ENCODE data around the gene PERM1. TPM values are rescaled to one million over a fixed set of nuclear protein-coding genes. Genes with fewer than 3 reads are reported as not detected.

The PERM1 gene, protein sequence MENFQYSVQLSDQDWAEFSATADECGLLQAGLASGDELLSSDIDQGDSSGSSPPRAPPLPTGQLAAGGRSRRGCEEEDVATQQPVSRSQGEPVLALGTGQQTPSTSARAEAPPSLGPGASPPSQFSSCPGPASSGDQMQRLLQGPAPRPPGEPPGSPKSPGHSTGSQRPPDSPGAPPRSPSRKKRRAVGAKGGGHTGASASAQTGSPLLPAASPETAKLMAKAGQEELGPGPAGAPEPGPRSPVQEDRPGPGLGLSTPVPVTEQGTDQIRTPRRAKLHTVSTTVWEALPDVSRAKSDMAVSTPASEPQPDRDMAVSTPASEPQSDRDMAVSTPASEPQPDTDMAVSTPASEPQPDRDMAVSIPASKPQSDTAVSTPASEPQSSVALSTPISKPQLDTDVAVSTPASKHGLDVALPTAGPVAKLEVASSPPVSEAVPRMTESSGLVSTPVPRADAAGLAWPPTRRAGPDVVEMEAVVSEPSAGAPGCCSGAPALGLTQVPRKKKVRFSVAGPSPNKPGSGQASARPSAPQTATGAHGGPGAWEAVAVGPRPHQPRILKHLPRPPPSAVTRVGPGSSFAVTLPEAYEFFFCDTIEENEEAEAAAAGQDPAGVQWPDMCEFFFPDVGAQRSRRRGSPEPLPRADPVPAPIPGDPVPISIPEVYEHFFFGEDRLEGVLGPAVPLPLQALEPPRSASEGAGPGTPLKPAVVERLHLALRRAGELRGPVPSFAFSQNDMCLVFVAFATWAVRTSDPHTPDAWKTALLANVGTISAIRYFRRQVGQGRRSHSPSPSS
- total RNA-seq (2021; fragmentation: NEBNext Ultra II Directional; extraction: Animal tissue kit (Norgen Biotek cat#: 25700)) (not detected in 2 replicates), polyA plus RNA-seq (2011; rRNA removed) (not detected in 2 replicates), polyA minus RNA-seq (2011; rRNA and poly(A)+ RNA removed) (not detected in 2 replicates)
- polyA plus RNA-seq (2011; cell fraction: cytosol; rRNA removed) = not detected
- not detected for polyA plus RNA-seq (2011; cell fraction: nucleus; rRNA removed)
- polyA plus RNA-seq (2012, experiment 1 of 2) = 0.30 to 0.90 TPM (median 0.58 TPM) in 4 replicates
- polyA plus RNA-seq (2012, experiment 2 of 2) = 0.20 TPM
- not detected for polyA plus RNA-seq (2013, experiment 1 of 2)
- not detected for polyA plus RNA-seq (2013, experiment 2 of 2)
- not detected for polyA minus RNA-seq (2011; cell fraction: cytosol; rRNA and poly(A)+ RNA removed)
- polyA minus RNA-seq (2011; cell fraction: nucleus; rRNA and poly(A)+ RNA removed) = not detected
- long read RNA-seq, experiment 1 = 0 reads
- long read RNA-seq, experiment 2 = 0 reads

DNA sequence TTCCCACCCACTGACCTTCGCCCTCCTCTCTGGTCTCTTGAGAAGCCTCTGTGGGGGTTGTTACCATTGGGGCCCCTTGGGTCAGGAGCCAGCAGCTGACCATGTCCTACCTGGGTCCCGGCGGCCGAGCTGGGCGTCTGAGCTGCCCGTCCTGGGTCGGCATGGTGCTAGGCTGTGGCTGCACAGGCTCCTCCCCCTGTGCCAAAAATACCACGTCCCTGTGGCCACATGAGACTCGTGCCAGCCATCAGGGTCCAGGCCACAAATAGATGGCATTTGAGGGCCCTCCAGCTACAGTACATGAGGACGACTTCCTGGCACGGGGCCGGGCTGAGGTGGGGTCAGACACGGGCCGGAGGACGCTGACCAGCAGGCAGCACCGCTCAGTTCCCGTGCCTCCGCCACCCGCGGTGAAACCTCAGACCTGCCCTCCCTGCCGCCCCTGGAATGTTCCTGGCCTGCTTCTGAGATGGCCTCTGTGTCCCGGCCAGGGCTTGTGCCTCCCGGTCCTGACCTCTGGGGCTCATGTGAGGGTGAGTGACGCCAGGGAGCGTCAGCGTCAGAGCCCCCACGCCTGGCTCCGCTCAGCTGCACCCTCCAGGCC, at the start of gene PERM1:
PERM1 (minus strand) TSS at position 139 of the 604 bp plus-strand sequence. CDS start 1,064 bp downstream, outside the sequence.
- ChIA-PET POLR2A (ENCODE audit: partially characterized antibody) (interaction anchor here (1.0 to 2.4 kb wide), 7 partner anchors 12 to 75 kb away, joined by 3 to 9 read pairs (median 3); no protein-coding TSS in a partner anchor), CTCF (ENCODE audit: partially characterized antibody) (interaction anchor here (1.0 to 6.9 kb wide), 18 partner anchors 9 to 309 kb away, joined by 3 to 86 read pairs (median 14); partner anchors contain the start of genes HES4 and ISG15)
- Histone ChIP-seq H4K91ac (replicated peaks; ENCODE audit: insufficient read length, low read length) (no peak within 1 kb of the TSS), H3K4me1 (replicated peaks in 1 of 4; ENCODE audit: control insufficient read depth in 3 of 4, insufficient read depth in 4 of 4, low read length in 3 of 4) (no peaks in the 10 kb centered on the region; a peak in 1 of 7 replicates), H3K9ac (replicated peaks in 1 of 4; ENCODE audit: extremely low read depth in 1 of 4, low read depth in 3 of 4, low read length in 3 of 4) (no peak within 1 kb of the TSS), H2BK15ac (ENCODE audit: low read length) (no peak within 1 kb of the TSS), H3K27me3 (replicated peaks in 1 of 4; ENCODE audit: control insufficient read depth in 3 of 4, extremely low read depth in 1 of 4, insufficient read depth in 3 of 4, low read length in 3 of 4) (peaks cover 0 to 25% (median 15%) of the 10 kb centered on the region in 4 experiments; a peak in 5 of 7 replicates), H4K20me1 (replicated peaks in 1 of 2; ENCODE audit: control insufficient read depth in 1 of 2, insufficient read depth in 2 of 2, low read length in 2 of 2) (peaks cover 0 to 8% of the 10 kb centered on the region in 2 experiments), H3K18ac (ENCODE audit: extremely low read depth, low read length) (no peak within 1 kb of the TSS), H3K4me2 (ENCODE audit: insufficient read depth in 1 of 2, low read depth in 2 of 2, low read length in 2 of 2) (no peak within 1 kb of the TSS), H3K4me3 (ENCODE audit: extremely low read depth in 1 of 4, insufficient read depth in 2 of 4, low read depth in 3 of 4, low read length in 4 of 4) (no peak within 1 kb of the TSS), H3K27ac (ENCODE audit: low read depth, low read length) (no peak within 1 kb of the TSS), H3K79me1 (ENCODE audit: low read depth, low read length) (no peaks in the 10 kb centered on the region), H3K23ac (ENCODE audit: insufficient read length) (no peak within 1 kb of the TSS), H4K8ac (ENCODE audit: extremely low read depth, insufficient read depth, low read length) (peak within 1 kb of the TSS; percentile 51), H2BK5ac (ENCODE audit: low read depth, low read length) (no peak within 1 kb of the TSS), H2AK5ac (ENCODE audit: low read depth, low read length) (no peak within 1 kb of the TSS), H4K5ac (ENCODE audit: insufficient read length, low read depth, low read length) (no peak within 1 kb of the TSS), H2AFZ (ENCODE audit: low read length) (no peak within 1 kb of the TSS), H3K79me2 (ENCODE audit: control insufficient read depth in 1 of 2, insufficient read depth in 2 of 2, low read length in 2 of 2) (no peaks in the 10 kb centered on the region), H2BK12ac (ENCODE audit: low read depth, low read length) (0 out of 2 replicates have a peak within 1 kb of the TSS, but pooled peaks have one; percentile 17), H3K14ac (ENCODE audit: insufficient read length) (no peak within 1 kb of the TSS), H3K56ac (replicated peaks; ENCODE audit: insufficient read length, low read depth, low read length) (no peak within 1 kb of the TSS), H3K9me3 (ENCODE audit: insufficient read depth in 2 of 2, low read depth in 1 of 2, low read length in 1 of 2) (no peaks in the 10 kb centered on the region), H3K23me2 (ENCODE audit: low read depth, low read length) (no peaks in the 10 kb centered on the region; the same call in 1 of the 2 replicates), H3K4ac (replicated peaks; ENCODE audit: insufficient read length, low read depth, low read length) (no peak within 1 kb of the TSS), H2BK20ac (ENCODE audit: low read length) (no peak within 1 kb of the TSS), H2BK120ac (replicated peaks; ENCODE audit: low read depth, low read length) (no peak within 1 kb of the TSS), H3K36me3 (ENCODE audit: control insufficient read depth in 2 of 4, insufficient read depth in 4 of 4, low read length in 3 of 4) (no peaks in the 10 kb centered on the region)
- DNase-seq (ENCODE audit: low read depth in 1 of 2, low spot score in 2 of 2) (no peak), FAIRE-seq (no peak)
- no peak for TF ChIP-seq SP4 (IDR thresholded peaks at IDR 0.05; ENCODE audit: low read length)
- TF ChIP-seq EZH2 (IDR thresholded peaks at IDR 0.05; ENCODE audit: low read depth, low read length, severe bottlenecking) = no peak
- TF ChIP-seq EGR1 (IDR thresholded peaks at IDR 0.05; ENCODE audit: borderline replicate concordance, low read depth, low read length) = no peak
- no peak for TF ChIP-seq PHF8 (conservative IDR thresholded peaks at IDR 0.05; ENCODE audit: low read depth, low read length)
- no peak for TF ChIP-seq KDM4A (IDR thresholded peaks at IDR 0.05; ENCODE audit: low read depth, low read length, severe bottlenecking)
- TF ChIP-seq BCL11A (IDR thresholded peaks at IDR 0.05; ENCODE audit: low read depth in 2 of 2, low read length in 2 of 2) = no peak
- TF ChIP-seq SIX5 (IDR thresholded peaks at IDR 0.05; ENCODE audit: low read depth, low read length) = no peak
- WGBS, 2 experiments (ENCODE audit: extremely low coverage in 1 of 2, insufficient coverage in 1 of 2, insufficient read length in 1 of 2, insufficient replicate concordance in 2 of 2, low coverage in 1 of 2, low lambda C conversion rate in 2 of 2, missing lambda C conversion rate in 1 of 2) = 85% methylated on average over 28 of the region's 28 CpGs; no CpG with 5 or more reads in 1 of the 2 experiments
